Measurements from ENCODE around the gene NUDT22. TPM values are rescaled to one million over a fixed set of nuclear protein-coding genes. Genes with fewer than 3 reads are reported as not detected.
A peak's percentile ranks its signal among the peaks of the same experiment; 100 is the strongest.

The NUDT22 gene
- total and polyA plus RNA-seq, 2 donors (not counting 1 experiment from before 2014, with no cell fraction given), result 104 to 139 TPM

- Mint-ChIP-seq H3K4me3 (peak within 1 kb of the TSS; percentile 89), H3K9me3 (ENCODE audit: insufficient read depth) (no peaks in the 10 kb centered on the region), H3K27ac (peak within 1 kb of the TSS; percentile 80), H3K4me1 (peaks cover 22% of the 10 kb centered on the region), H3K27me3 (no peaks in the 10 kb centered on the region)
- H3K4me1 ChIP-seq (ENCODE audit: control insufficient read depth in 2 of 2, insufficient read depth in 2 of 2, low read length in 2 of 2), result peaks cover 17 to 36% of the 10 kb centered on the region in 2 donors
- H2AFZ ChIP-seq (ENCODE audit: insufficient read depth, low read depth, low read length, poor library complexity, severe bottlenecking), result peak within 1 kb of the TSS; percentile 82
- H3K9me3 ChIP-seq (ENCODE audit: control extremely low read depth in 1 of 3, control insufficient read depth in 2 of 3, insufficient read depth in 1 of 3, low read length in 2 of 3), result no peaks in the 10 kb centered on the region
- H3K79me2 ChIP-seq (ENCODE audit: control insufficient read depth, insufficient read depth, low read length), result peaks cover 4% of the 10 kb centered on the region
- no peaks in the 10 kb centered on the region for H3K36me3 ChIP-seq (replicated peaks in 1 of 2; ENCODE audit: control extremely low read depth in 1 of 2, control insufficient read depth in 1 of 2, extremely low read depth in 1 of 2, insufficient read depth in 2 of 2, low read length in 1 of 2)
- no peaks in the 10 kb centered on the region for H3K27me3 ChIP-seq (replicated peaks in 1 of 4; ENCODE audit: control extremely low read depth in 1 of 4, control insufficient read depth in 3 of 4, insufficient read depth in 4 of 4, low read length in 3 of 4)
- ChIA-PET POLR2A (interaction anchor here (0.6 to 1.8 kb wide), 5 partner anchors 18 to 67 kb away, joined by 3 to 7 read pairs (median 5); partner anchors contain the start of genes BAD, GPR137 and PRDX5), CTCF (interaction anchor here (0.8 to 10.4 kb wide), 17 partner anchors 10 to 104 kb away, joined by 3 to 141 read pairs (median 6); partner anchors contain the start of genes BAD, CATSPERZ, DNAJC4 and FERMT3)
- H3K4me3 ChIP-seq (ENCODE audit: control extremely low read depth in 1 of 5, extremely low read depth in 1 of 5, insufficient read depth in 1 of 5, low read depth in 2 of 5, low read length in 4 of 5), result peak within 1 kb of the TSS; percentile 39 to 87 (median 63)
- peak within 1 kb of the TSS; percentile 90 for H3K4me2 ChIP-seq (replicated peaks; ENCODE audit: low read depth, low read length, poor library complexity, severe bottlenecking)
- H3K9ac ChIP-seq (ENCODE audit: low read length), result peak within 1 kb of the TSS; percentile 76
- DNase-seq, result peak; percentile 78
- TF ChIP-seq CTCF (IDR thresholded peaks at IDR 0.05), result peak; percentile 78
- no peak for TF ChIP-seq EZH2 (IDR thresholded peaks at IDR 0.05; ENCODE audit: borderline replicate concordance, insufficient read depth, low read depth, low read length, poor library complexity, severe bottlenecking)
- H3K27ac ChIP-seq (ENCODE audit: low read length in 2 of 2), result no peak within 1 kb of the TSS
- ATAC-seq (ENCODE audit: low read depth), result peak; percentile 66
- no peaks in the 10 kb centered on the region for H4K20me1 ChIP-seq (ENCODE audit: control insufficient read depth, insufficient read depth, low read length, poor library complexity, severe bottlenecking)
- intact Hi-C loops (cut with micrococcal nuclease), result loop anchor here (1.0 kb wide), 4 partner anchors 18 to 53 kb away; partner anchors contain the start of genes BAD, NUDT22 and TRPT1
- under 1% methylated on average over 75 of the region's 75 CpGs for WGBS (ENCODE audit: insufficient coverage)
Observed at GRCh38 chr11:64251016-64251752, 25.1 kb downstream of the NUDT22 start, which contains the start of gene PLCB3. Gene PLCB3, plus strand, starts transcription at chr11:64251530. Its CDS starts 120 bp downstream, at chr11:64251650.

GRCh38 chr11:64251753-64252002, 25.6 kb downstream of the NUDT22 start:
- H3K4me1 ChIP-seq (ENCODE audit: control insufficient read depth in 2 of 2, insufficient read depth in 2 of 2, low read length in 2 of 2), result peaks cover 17 to 35% of the 10 kb centered on the region in 2 donors
- H3K4me3 Mint-ChIP-seq, result peak overlapping the region; percentile 88
- peak overlapping the region; percentile 76 for H3K27ac Mint-ChIP-seq
- H4K20me1 ChIP-seq (ENCODE audit: control insufficient read depth, insufficient read depth, low read length, poor library complexity, severe bottlenecking), result no peaks in the 10 kb centered on the region
- no peaks in the 10 kb centered on the region for H3K36me3 ChIP-seq (replicated peaks in 1 of 2; ENCODE audit: control extremely low read depth in 1 of 2, control insufficient read depth in 1 of 2, extremely low read depth in 1 of 2, insufficient read depth in 2 of 2, low read length in 1 of 2)
- no peak overlapping the region for H3K27ac ChIP-seq (ENCODE audit: low read length in 2 of 2)
- H3K9me3 Mint-ChIP-seq (ENCODE audit: insufficient read depth), result no peaks in the 10 kb centered on the region
- DNase-seq, result no peak
- WGBS (ENCODE audit: insufficient coverage), result 0% methylated on average over 18 of the region's 18 CpGs
- peaks cover 4% of the 10 kb centered on the region for H3K79me2 ChIP-seq (ENCODE audit: control insufficient read depth, insufficient read depth, low read length)
- no peaks in the 10 kb centered on the region for H3K9me3 ChIP-seq (ENCODE audit: control extremely low read depth in 1 of 3, control insufficient read depth in 2 of 3, insufficient read depth in 1 of 3, low read length in 2 of 3)
- H3K9ac ChIP-seq (ENCODE audit: low read length), result peak overlapping the region; percentile 76
- intact Hi-C loops (cut with micrococcal nuclease), result loop anchor here (1.0 kb wide), 4 partner anchors 18 to 53 kb away; partner anchors contain the start of genes BAD, NUDT22 and TRPT1
- ATAC-seq (ENCODE audit: low read depth), result no peak
- H3K27me3 ChIP-seq (replicated peaks in 1 of 4; ENCODE audit: control extremely low read depth in 1 of 4, control insufficient read depth in 3 of 4, insufficient read depth in 4 of 4, low read length in 3 of 4), result no peaks in the 10 kb centered on the region
- H3K4me2 ChIP-seq (replicated peaks; ENCODE audit: low read depth, low read length, poor library complexity, severe bottlenecking), result peak overlapping the region; percentile 90
- H3K4me3 ChIP-seq (ENCODE audit: control extremely low read depth in 1 of 5, extremely low read depth in 1 of 5, insufficient read depth in 1 of 5, low read depth in 2 of 5, low read length in 4 of 5), result peak overlapping the region; percentile 39 to 87 (median 63)
- POLR2A ChIA-PET, result interaction anchor here (0.7 to 1.2 kb wide), 3 partner anchors 9 to 33 kb away, joined by 3 to 6 read pairs (median 5); partner anchors contain the start of genes BAD and GPR137
- peaks cover 22% of the 10 kb centered on the region for H3K4me1 Mint-ChIP-seq
- CTCF ChIA-PET, result interaction anchor here (0.7 to 10.4 kb wide), 13 partner anchors 10 to 104 kb away, joined by 3 to 141 read pairs (median 6); partner anchors contain the start of genes CATSPERZ, FERMT3, FKBP2 and NUDT22
- H2AFZ ChIP-seq (ENCODE audit: insufficient read depth, low read depth, low read length, poor library complexity, severe bottlenecking), result peak overlapping the region; percentile 82
- no peak for TF ChIP-seq CTCF (IDR thresholded peaks at IDR 0.05)
- no peak for TF ChIP-seq EZH2 (IDR thresholded peaks at IDR 0.05; ENCODE audit: borderline replicate concordance, insufficient read depth, low read depth, low read length, poor library complexity, severe bottlenecking)
- no peaks in the 10 kb centered on the region for H3K27me3 Mint-ChIP-seq
